ENCODE measurements around the gene RABGGTA.

- TF ChIP-seq ARNT (IDR thresholded peaks at IDR 0.05) (no peak), HDGF (IDR thresholded peaks at IDR 0.05; ENCODE audit: borderline replicate concordance) (no peak), PKNOX1 (IDR thresholded peaks at IDR 0.05) (no peak), ELF4 (IDR thresholded peaks at IDR 0.05) (no peak), SUZ12 (IDR thresholded peaks at IDR 0.05) (no peak), BHLHE40 (IDR thresholded peaks at IDR 0.05; ENCODE audit: borderline replicate concordance) (no peak)
Measured at GRCh38 chr14:24261969-24262327, 9.4 kb downstream of the RABGGTA start.

All from HEK293T (cell line).